OCI-LY3 (cell line): ENCODE measurements around the gene WNT9A.

ENCODE experiments used
- EZH2phosphoT487 ChIP-seq: fragments of 200-600 bp; shearing (Covaris generic); IDR thresholded peaks from 2 replicates; pipeline ENCODE4 v1.6.1; 2018; ENCODE audit warnings: antibody characterized with exemption, mixed run types, low read depth
- TF ChIP-seq, protein P1 (sequence below): fragments of 200-600, 300-600 bp; sonication (generic); IDR thresholded peaks from 2 replicates; pipeline ENCODE4 v1.5.1; 2014; ENCODE audit warnings: antibody characterized with exemption, low read length, low read depth

GRCh38 chr1:227899820-227900449 lies 47.8 kb downstream of the WNT9A start:
- TF ChIP-seq, protein P1, sequence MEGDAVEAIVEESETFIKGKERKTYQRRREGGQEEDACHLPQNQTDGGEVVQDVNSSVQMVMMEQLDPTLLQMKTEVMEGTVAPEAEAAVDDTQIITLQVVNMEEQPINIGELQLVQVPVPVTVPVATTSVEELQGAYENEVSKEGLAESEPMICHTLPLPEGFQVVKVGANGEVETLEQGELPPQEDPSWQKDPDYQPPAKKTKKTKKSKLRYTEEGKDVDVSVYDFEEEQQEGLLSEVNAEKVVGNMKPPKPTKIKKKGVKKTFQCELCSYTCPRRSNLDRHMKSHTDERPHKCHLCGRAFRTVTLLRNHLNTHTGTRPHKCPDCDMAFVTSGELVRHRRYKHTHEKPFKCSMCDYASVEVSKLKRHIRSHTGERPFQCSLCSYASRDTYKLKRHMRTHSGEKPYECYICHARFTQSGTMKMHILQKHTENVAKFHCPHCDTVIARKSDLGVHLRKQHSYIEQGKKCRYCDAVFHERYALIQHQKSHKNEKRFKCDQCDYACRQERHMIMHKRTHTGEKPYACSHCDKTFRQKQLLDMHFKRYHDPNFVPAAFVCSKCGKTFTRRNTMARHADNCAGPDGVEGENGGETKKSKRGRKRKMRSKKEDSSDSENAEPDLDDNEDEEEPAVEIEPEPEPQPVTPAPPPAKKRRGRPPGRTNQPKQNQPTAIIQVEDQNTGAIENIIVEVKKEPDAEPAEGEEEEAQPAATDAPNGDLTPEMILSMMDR: no peak
- no peak for TF ChIP-seq EZH2phosphoT487
